Spleen (tissue), 7 donors: ENCODE data around the gene EPS8L3.

Source experiments
- POLR2A ChIP-seq, 3 donors: fragments of 450-650 bp; IDR thresholded peaks; one replicate each; pipeline ENCODE4 v1.5.1; 2017; ENCODE audit warnings: antibody characterized with exemption in 3 of 3, mild to moderate bottlenecking in 1 of 3
- POLR2AphosphoS5 ChIP-seq, 3 donors: sonication (generic); formaldehyde crosslinking; IDR thresholded peaks; one replicate each; pipeline ENCODE4 v1.5.1; 2017; ENCODE audit warnings: antibody characterized with exemption in 3 of 3
- TF ChIP-seq, protein P1 (sequence below), 11 experiments: fragments of 200-600 bp in 7 of 11; fragments of 450-650 bp in 4 of 11; sonication (generic) in 4 of 11; IDR thresholded peaks in 8 of 11; conservative IDR thresholded peaks in 3 of 11; 1 replicate in 7 of 11; 2 replicates in 4 of 11; pipeline versions ENCODE4 v1.4.0 to v1.8.0; 2016 to 2021; ENCODE audit warnings: antibody characterized with exemption in 11 of 11, inconsistent platforms in 4 of 11, mild to moderate bottlenecking in 1 of 11
- donor health status: DM: no; HTN: no; CAD: no; lungs with moderate emphysema.
- donor health status: DM: no; HTN: no; CAD: no.
- donor health status: DM: no; HTN: no; CAD: no.

DNA sequence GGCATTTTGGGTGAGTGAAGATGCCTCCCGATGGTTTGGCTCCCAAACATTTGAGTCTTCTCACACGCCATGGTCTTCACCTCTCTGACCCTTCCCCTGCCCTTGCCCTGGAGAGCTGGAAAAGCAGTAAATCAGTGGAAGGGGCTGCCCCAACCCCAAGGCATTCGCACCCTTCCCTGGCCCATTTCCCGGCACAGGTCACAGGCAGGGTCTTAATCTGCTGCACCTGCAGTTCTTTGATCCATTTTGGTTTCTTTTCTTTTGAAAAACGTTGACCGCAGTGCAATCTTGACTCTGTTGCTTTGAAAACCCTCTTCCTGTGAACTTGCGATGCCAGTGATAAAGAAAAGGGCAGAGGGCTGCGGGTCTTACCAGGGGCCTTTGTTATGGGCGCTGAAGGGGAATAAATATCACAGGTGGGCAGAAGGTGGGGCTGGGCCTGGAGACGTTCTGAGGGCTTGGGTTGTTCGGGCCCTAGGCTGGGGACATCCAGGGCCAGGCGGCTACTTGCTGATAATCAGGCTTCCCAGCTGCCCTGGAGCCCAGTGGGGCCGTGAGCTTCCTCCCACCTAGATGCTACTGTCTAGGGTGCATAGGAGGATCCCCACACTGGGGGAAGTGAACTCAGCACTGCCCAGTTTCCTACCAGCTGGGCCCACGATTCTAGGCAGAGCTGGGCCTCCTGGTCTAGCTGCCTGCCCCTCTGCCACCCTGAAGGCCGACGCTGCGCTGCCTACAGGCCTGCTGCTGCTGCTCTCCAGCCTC, 38.6 kb upstream of the EPS8L3 start:
- TF ChIP-seq, protein P1, sequence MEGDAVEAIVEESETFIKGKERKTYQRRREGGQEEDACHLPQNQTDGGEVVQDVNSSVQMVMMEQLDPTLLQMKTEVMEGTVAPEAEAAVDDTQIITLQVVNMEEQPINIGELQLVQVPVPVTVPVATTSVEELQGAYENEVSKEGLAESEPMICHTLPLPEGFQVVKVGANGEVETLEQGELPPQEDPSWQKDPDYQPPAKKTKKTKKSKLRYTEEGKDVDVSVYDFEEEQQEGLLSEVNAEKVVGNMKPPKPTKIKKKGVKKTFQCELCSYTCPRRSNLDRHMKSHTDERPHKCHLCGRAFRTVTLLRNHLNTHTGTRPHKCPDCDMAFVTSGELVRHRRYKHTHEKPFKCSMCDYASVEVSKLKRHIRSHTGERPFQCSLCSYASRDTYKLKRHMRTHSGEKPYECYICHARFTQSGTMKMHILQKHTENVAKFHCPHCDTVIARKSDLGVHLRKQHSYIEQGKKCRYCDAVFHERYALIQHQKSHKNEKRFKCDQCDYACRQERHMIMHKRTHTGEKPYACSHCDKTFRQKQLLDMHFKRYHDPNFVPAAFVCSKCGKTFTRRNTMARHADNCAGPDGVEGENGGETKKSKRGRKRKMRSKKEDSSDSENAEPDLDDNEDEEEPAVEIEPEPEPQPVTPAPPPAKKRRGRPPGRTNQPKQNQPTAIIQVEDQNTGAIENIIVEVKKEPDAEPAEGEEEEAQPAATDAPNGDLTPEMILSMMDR (IDR thresholded peaks at IDR 0.05 in 8 of 11, conservative IDR thresholded peaks at IDR 0.05 in 3 of 11) = no peak
- TF ChIP-seq POLR2A (IDR thresholded peaks at IDR 0.05) = no peak
- TF ChIP-seq POLR2AphosphoS5 (IDR thresholded peaks at IDR 0.05) = no peak
